ENCODE results near the gene RXRB. TPM values are rescaled to one million over a fixed set of nuclear protein-coding genes. Genes with fewer than 3 reads are reported as not detected.
A peak's percentile ranks its signal among the peaks of the same experiment; 100 is the strongest.

Gene RXRB
- total RNA-seq, 2 experiments from 2014 or later: 42.9 to 45.0 TPM

GRCh38 chr6:33165581-33166258 lies 34.7 kb downstream of the RXRB start:
- ChIA-PET CTCF (no interaction called here), POLR2A (no interaction called here)
- Mint-ChIP-seq H3K4me1 (ENCODE audit: low read depth) (peaks cover 10% of the 10 kb centered on the region), H3K36me3 (ENCODE audit: low read depth) (no peaks in the 10 kb centered on the region), H3K27me3 (no peaks in the 10 kb centered on the region), H3K9me3 (no peaks in the 10 kb centered on the region), H3K27ac (no peak overlapping the region), H3K4me3 (no peak overlapping the region)
- no peak for ATAC-seq (ENCODE audit: poor library complexity)
- Histone ChIP-seq H3K9me3 (ENCODE audit: control insufficient read depth in 1 of 2, insufficient read depth in 1 of 2, low read length in 2 of 2) (no peaks in the 10 kb centered on the region), H3K36me3 (ENCODE audit: insufficient read depth, low read length) (no peaks in the 10 kb centered on the region), H3K27ac (ENCODE audit: low read depth in 1 of 2, low read length in 2 of 2) (no peak overlapping the region), H3K4me3 (ENCODE audit: low read length) (no peak overlapping the region), H3K4me1 (ENCODE audit: insufficient read depth, low read length) (peaks cover 16% of the 10 kb centered on the region), H3K27me3 (ENCODE audit: control insufficient read depth in 1 of 2, insufficient read depth in 2 of 2, low read length in 2 of 2) (no peaks in the 10 kb centered on the region)
- TF ChIP-seq CTCF (IDR thresholded peaks at IDR 0.05): no peak
- DNase-seq: no peak
- intact Hi-C loops (cut with DNase I, micrococcal nuclease): no loop called here

GRCh38 chr6:33164665-33165373 lies 35.6 kb downstream of the RXRB start:
- intact Hi-C loops (cut with DNase I, micrococcal nuclease): no loop called here

GRCh38 chr6:33164176-33164575 lies 36.3 kb downstream of the RXRB start:
- no peak for TF ChIP-seq CTCF (IDR thresholded peaks at IDR 0.05)
- intact Hi-C loops (cut with DNase I, micrococcal nuclease): no loop called here

More at GRCh38 chr6:33164665-33165373, 35.6 kb downstream of the RXRB start:
- H3K4me1 ChIP-seq (ENCODE audit: insufficient read depth, low read length): peaks cover 16% of the 10 kb centered on the region
- TF ChIP-seq CTCF (IDR thresholded peaks at IDR 0.05): no peak
- no peaks in the 10 kb centered on the region for H3K36me3 ChIP-seq (ENCODE audit: insufficient read depth, low read length)
- H3K4me1 Mint-ChIP-seq (ENCODE audit: low read depth): peaks cover 10% of the 10 kb centered on the region
- no peak overlapping the region for H3K27ac ChIP-seq (ENCODE audit: low read depth in 1 of 2, low read length in 2 of 2)
- H3K9me3 Mint-ChIP-seq: no peaks in the 10 kb centered on the region
- no peaks in the 10 kb centered on the region for H3K27me3 Mint-ChIP-seq
- ChIA-PET CTCF (no interaction called here), POLR2A (interaction anchor here (1.0 kb wide), 1 partner anchor 84 kb away, joined by 3 read pairs; no protein-coding TSS in a partner anchor)
- no peak overlapping the region for H3K27ac Mint-ChIP-seq
- H3K36me3 Mint-ChIP-seq (ENCODE audit: low read depth): no peaks in the 10 kb centered on the region
- H3K4me3 ChIP-seq (ENCODE audit: low read length): no peak overlapping the region
- DNase-seq (no peak), ATAC-seq (ENCODE audit: poor library complexity) (no peak)
- H3K27me3 ChIP-seq (ENCODE audit: control insufficient read depth in 1 of 2, insufficient read depth in 2 of 2, low read length in 2 of 2): no peaks in the 10 kb centered on the region
- no peaks in the 10 kb centered on the region for H3K9me3 ChIP-seq (ENCODE audit: control insufficient read depth in 1 of 2, insufficient read depth in 1 of 2, low read length in 2 of 2)
- H3K4me3 Mint-ChIP-seq: no peak overlapping the region

More at GRCh38 chr6:33164176-33164575, 36.3 kb downstream of the RXRB start:
- Histone ChIP-seq H3K4me3 (ENCODE audit: low read length) (no peak overlapping the region), H3K9me3 (ENCODE audit: control insufficient read depth in 1 of 2, insufficient read depth in 1 of 2, low read length in 2 of 2) (no peaks in the 10 kb centered on the region), H3K27ac (ENCODE audit: low read depth in 1 of 2, low read length in 2 of 2) (no peak overlapping the region), H3K36me3 (ENCODE audit: insufficient read depth, low read length) (no peaks in the 10 kb centered on the region), H3K4me1 (ENCODE audit: insufficient read depth, low read length) (peaks cover 16% of the 10 kb centered on the region), H3K27me3 (ENCODE audit: control insufficient read depth in 1 of 2, insufficient read depth in 2 of 2, low read length in 2 of 2) (no peaks in the 10 kb centered on the region)
- CTCF ChIA-PET: no interaction called here
- Mint-ChIP-seq H3K27ac (no peak overlapping the region), H3K36me3 (ENCODE audit: low read depth) (no peaks in the 10 kb centered on the region), H3K4me3 (peak overlapping the region; percentile 62), H3K4me1 (ENCODE audit: low read depth) (peaks cover 10% of the 10 kb centered on the region), H3K27me3 (no peaks in the 10 kb centered on the region), H3K9me3 (no peaks in the 10 kb centered on the region)
- DNase-seq (no peak), ATAC-seq (ENCODE audit: poor library complexity) (no peak)
- POLR2A ChIA-PET: interaction anchor here (1.0 kb wide), 1 partner anchor 84 kb away, joined by 3 read pairs; no protein-coding TSS in a partner anchor
